B cell (primary cell): ENCODE results near the gene BSG. TPM values are rescaled to one million over a fixed set of nuclear protein-coding genes. Genes with fewer than 3 reads are reported as not detected.

Experiments
- ATAC-seq: fragments of 200-7000 bp; cut with Tn5 transposase; one replicate; pipeline ENCODE4 v1.10.0; 2021; ENCODE audit warnings: low read depth, mild to moderate bottlenecking, moderate number of reproducible peaks, moderate library complexity
- CTCF ChIA-PET: fragments of 350-600 bp; sonication (Branson Sonifier 250); formaldehyde crosslinking; loops from one replicate; lab custom pipeline; 2021; ENCODE audit warnings: antibody characterized with exemption, inconsistent platforms; lab: Charles Lee
- POLR2A ChIA-PET: fragments of 350-600 bp; sonication (Branson Sonifier 250); formaldehyde crosslinking; loops from one replicate; lab custom pipeline; 2021; ENCODE audit warnings: antibody characterized with exemption; lab: Charles Lee
- DNase-seq: peaks from one replicate; pipeline ENCODE4 v3.0.0; 2013
- H2AFZ ChIP-seq: 2 replicates; pipeline ENCODE4 v1.6.1; 2012; ENCODE audit warnings: mild to moderate bottlenecking, low read depth, low read length; ENCODE audit not compliant: insufficient read depth, poor library complexity, severe bottlenecking
- H3K27ac ChIP-seq, 2 donors: 1 replicate in 1 of 2; 2 replicates in 1 of 2; pipeline ENCODE4 v1.5.1; 2012 to 2013; ENCODE audit warnings: low read length in 2 of 2, mild to moderate bottlenecking in 2 of 2, moderate library complexity in 1 of 2
- H3K27me3 ChIP-seq, 4 experiments: fragments of 200-600 bp in 1 of 4; sonication (generic) in 1 of 4; replicated peaks in 1 of 4; 1 replicate in 2 of 4; 2 replicates in 2 of 4; pipeline versions ENCODE4 v1.6.1 to v1.7.0; 2013 to 2016; ENCODE audit warnings: low read length in 3 of 4, mild to moderate bottlenecking in 2 of 4, mixed read lengths in 1 of 4, moderate library complexity in 1 of 4; ENCODE audit not compliant: insufficient read depth in 4 of 4, control insufficient read depth in 3 of 4; ENCODE audit errors: control extremely low read depth in 1 of 4
- H3K36me3 ChIP-seq, 2 experiments: replicated peaks in 1 of 2; 1 replicate in 1 of 2; 2 replicates in 1 of 2; pipeline versions ENCODE4 v1.6.1 to v1.7.1; 2013; ENCODE audit warnings: low read length in 1 of 2; ENCODE audit not compliant: insufficient read depth in 2 of 2, control insufficient read depth in 1 of 2; ENCODE audit errors: control extremely low read depth in 1 of 2, extremely low read depth in 1 of 2
- H3K4me1 ChIP-seq, 2 donors: fragments of 200-600 bp in 1 of 2; sonication (generic) in 1 of 2; 1 replicate in 1 of 2; 2 replicates in 1 of 2; pipeline versions ENCODE4 v1.5.1 to v1.6.1; 2013 to 2017; ENCODE audit warnings: low read length in 2 of 2; ENCODE audit not compliant: control insufficient read depth in 2 of 2, insufficient read depth in 2 of 2
- H3K4me2 ChIP-seq: replicated peaks from 2 replicates; pipeline ENCODE3; 2012; ENCODE audit warnings: mild to moderate bottlenecking, low read depth, low read length; ENCODE audit not compliant: poor library complexity, severe bottlenecking
- H3K4me3 ChIP-seq, 5 experiments: fragments of 200-600 bp in 1 of 5; sonication (generic) in 1 of 5; 1 replicate in 3 of 5; 2 replicates in 2 of 5; pipeline versions ENCODE4 v1.5.1 to v1.7.0; 2011 to 2016; ENCODE audit warnings: low read length in 4 of 5, mild to moderate bottlenecking in 4 of 5, low read depth in 2 of 5, control low read depth in 1 of 5, moderate library complexity in 1 of 5; ENCODE audit not compliant: insufficient read depth in 1 of 5; ENCODE audit errors: control extremely low read depth in 1 of 5, extremely low read depth in 1 of 5
- H3K79me2 ChIP-seq: fragments of 200-600 bp; sonication (generic); one replicate; pipeline ENCODE4 v1.6.0; 2016; ENCODE audit warnings: low read length; ENCODE audit not compliant: control insufficient read depth, insufficient read depth
- H3K9ac ChIP-seq: fragments of 200-600 bp; sonication (generic); 2 replicates; pipeline ENCODE4 v1.6.1; 2017; ENCODE audit warnings: mild to moderate bottlenecking, low read length, moderate library complexity
- H3K9me3 ChIP-seq, 3 donors: one replicate each; pipeline versions ENCODE4 v1.6.1 to v1.7.1; 2013; ENCODE audit warnings: low read length in 2 of 3; ENCODE audit not compliant: control insufficient read depth in 2 of 3, insufficient read depth in 1 of 3; ENCODE audit errors: control extremely low read depth in 1 of 3
- H4K20me1 ChIP-seq: 2 replicates; pipeline ENCODE4 v1.6.0; 2012; ENCODE audit warnings: mild to moderate bottlenecking, low read length; ENCODE audit not compliant: insufficient read depth, control insufficient read depth, poor library complexity, severe bottlenecking
- H3K27ac Mint-ChIP-seq: one replicate; pipeline ENCODE4 v1.8.0; 2021; ENCODE audit warnings: mixed read lengths
- H3K27me3 Mint-ChIP-seq: one replicate; pipeline ENCODE4 v1.8.0; 2021; ENCODE audit warnings: mixed read lengths
- H3K4me1 Mint-ChIP-seq: one replicate; pipeline ENCODE4 v1.8.0; 2021; ENCODE audit warnings: mixed read lengths
- H3K4me3 Mint-ChIP-seq: one replicate; pipeline ENCODE4 v1.8.0; 2021; ENCODE audit warnings: mixed read lengths
- H3K9me3 Mint-ChIP-seq: one replicate; pipeline ENCODE4 v1.8.0; 2022; ENCODE audit warnings: mixed read lengths; ENCODE audit not compliant: insufficient read depth
- EZH2 ChIP-seq: IDR thresholded peaks from 2 replicates; pipeline ENCODE4 v1.6.1; 2012; ENCODE audit warnings: borderline replicate concordance, low read depth, mild to moderate bottlenecking, moderate library complexity, low read length; ENCODE audit not compliant: insufficient read depth, poor library complexity, severe bottlenecking
- WGBS: methylation state at CpG from one replicate; pipeline ENCODE4 v1.1.5; 2013; ENCODE audit warnings: missing lambda C conversion rate; ENCODE audit not compliant: insufficient coverage; 5-methylcytosine and 5-hydroxymethylcytosine counted together
- intact Hi-C: fragments of 100-400 bp; cut with micrococcal nuclease; formaldehyde crosslinking; loops from one replicate; pipeline ENCODE4 v1.10.0; 2022
- polyA plus RNA-seq: library from polyadenylated mRNA; depleted of rRNA; stranded (reverse); fragments of >200 nt; gene quantifications from 2 replicates; pipeline ENCODE4 v1.2.3, GENCODE V29; 2012
- total RNA-seq, 2 donors: library from RNA; stranded (reverse); fragments of 120-200 nt in 1 of 2; gene quantifications; 1 replicate in 1 of 2; 2 replicates in 1 of 2; pipeline versions ENCODE4 v1.2.3 to v1.2.4, GENCODE V29; 2013 to 2022
- TF ChIP-seq, protein P1 (sequence below): fragments of 200-600 bp; IDR thresholded peaks from one replicate; pipeline ENCODE4 v1.8.0; 2022; ENCODE audit warnings: antibody characterized with exemption, mild to moderate bottlenecking

Gene BSG
- total and polyA plus RNA-seq, 2 donors (not counting 1 experiment from before 2014, with no cell fraction given) = 82.1 to 131 TPM

DNA sequence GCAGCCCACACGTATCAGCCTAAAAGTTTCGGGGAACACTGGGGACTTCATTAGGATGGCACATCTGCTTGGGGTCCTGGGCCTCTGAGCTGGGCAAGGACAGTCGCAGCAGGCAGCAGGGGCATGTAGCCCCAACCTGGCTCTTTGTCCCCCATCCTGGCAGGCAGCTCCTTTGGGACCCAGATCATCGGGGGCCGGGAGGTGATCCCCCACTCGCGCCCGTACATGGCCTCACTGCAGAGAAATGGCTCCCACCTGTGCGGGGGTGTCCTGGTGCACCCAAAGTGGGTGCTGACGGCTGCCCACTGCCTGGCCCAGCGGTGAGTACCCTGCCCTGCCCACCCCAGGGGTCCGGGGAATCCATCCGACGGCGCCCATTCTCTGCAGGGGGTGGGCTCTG lies 25.3 kb upstream of the BSG start:
- POLR2A ChIA-PET = no interaction called here
- no peak overlapping the region for H3K27ac ChIP-seq
- Mint-ChIP-seq H3K4me3 (no peak overlapping the region), H3K27me3 (no peaks in the 10 kb centered on the region), H3K4me1 (no peaks in the 10 kb centered on the region), H3K9me3 (no peaks in the 10 kb centered on the region), H3K27ac (no peak overlapping the region)
- ATAC-seq (no peak), DNase-seq (no peak)
- H3K36me3 ChIP-seq = no peaks in the 10 kb centered on the region
- no peak overlapping the region for H3K4me2 ChIP-seq
- H3K4me3 ChIP-seq = no peak overlapping the region
- H3K27me3 ChIP-seq = peaks cover 0 to 8% (median 0%) of the 10 kb centered on the region in 4 experiments
- H3K4me1 ChIP-seq = no peaks in the 10 kb centered on the region
- no peaks in the 10 kb centered on the region for H4K20me1 ChIP-seq
- peaks cover 0 to 8% (median 0%) of the 10 kb centered on the region in 3 donors for H3K9me3 ChIP-seq
- no peak for TF ChIP-seq EZH2
- TF ChIP-seq, protein P1, sequence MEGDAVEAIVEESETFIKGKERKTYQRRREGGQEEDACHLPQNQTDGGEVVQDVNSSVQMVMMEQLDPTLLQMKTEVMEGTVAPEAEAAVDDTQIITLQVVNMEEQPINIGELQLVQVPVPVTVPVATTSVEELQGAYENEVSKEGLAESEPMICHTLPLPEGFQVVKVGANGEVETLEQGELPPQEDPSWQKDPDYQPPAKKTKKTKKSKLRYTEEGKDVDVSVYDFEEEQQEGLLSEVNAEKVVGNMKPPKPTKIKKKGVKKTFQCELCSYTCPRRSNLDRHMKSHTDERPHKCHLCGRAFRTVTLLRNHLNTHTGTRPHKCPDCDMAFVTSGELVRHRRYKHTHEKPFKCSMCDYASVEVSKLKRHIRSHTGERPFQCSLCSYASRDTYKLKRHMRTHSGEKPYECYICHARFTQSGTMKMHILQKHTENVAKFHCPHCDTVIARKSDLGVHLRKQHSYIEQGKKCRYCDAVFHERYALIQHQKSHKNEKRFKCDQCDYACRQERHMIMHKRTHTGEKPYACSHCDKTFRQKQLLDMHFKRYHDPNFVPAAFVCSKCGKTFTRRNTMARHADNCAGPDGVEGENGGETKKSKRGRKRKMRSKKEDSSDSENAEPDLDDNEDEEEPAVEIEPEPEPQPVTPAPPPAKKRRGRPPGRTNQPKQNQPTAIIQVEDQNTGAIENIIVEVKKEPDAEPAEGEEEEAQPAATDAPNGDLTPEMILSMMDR = no peak
- intact Hi-C loops = no loop called here
- no peak overlapping the region for H3K9ac ChIP-seq
- WGBS = 92% methylated on average over 15 of the region's 15 CpGs
- H3K79me2 ChIP-seq = no peaks in the 10 kb centered on the region
- CTCF ChIA-PET = no interaction called here
- no peak overlapping the region for H2AFZ ChIP-seq

DNA sequence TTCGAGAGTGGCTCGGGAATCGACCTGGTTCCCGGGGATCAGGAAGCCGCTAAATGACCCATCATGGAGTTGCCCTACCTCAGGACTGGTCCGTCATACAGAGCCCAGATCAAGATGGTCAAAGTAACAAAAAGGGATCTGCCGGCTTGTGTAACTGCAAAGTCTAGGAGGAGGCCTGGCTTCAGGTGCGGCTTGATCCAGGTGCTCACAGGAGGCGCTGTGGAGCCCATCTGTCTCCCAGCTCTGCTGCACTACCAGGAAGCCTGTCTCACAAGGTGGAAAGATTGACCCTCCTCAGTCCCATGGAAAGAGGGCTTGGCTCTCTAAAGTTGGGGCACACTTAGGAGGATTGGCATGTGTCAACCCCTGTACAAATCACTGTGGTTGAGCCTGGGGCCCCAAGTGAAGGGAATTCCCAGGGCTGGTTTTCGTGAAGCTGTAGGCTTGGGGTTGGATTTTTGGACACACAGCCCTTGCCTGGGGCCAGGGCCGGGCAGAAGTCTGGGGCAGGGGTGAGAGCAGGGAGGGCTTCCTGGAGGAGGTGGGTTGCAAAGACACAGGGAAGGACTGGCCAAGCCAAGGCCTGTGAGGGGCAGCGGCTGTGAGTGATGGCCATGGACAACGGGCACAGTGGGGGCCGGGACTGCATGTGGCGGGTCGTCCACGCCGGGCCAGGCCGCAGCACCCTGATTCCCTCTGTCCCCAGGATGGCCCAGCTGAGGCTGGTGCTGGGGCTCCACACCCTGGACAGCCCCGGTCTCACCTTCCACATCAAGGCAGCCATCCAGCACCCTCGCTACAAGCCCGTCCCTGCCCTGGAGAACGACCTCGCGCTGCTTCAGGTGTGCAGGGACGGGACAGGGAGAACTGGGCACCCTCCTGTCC lies 24.3 kb upstream of the BSG start:
- no peak overlapping the region for H3K4me2 ChIP-seq
- Mint-ChIP-seq H3K27me3 (no peaks in the 10 kb centered on the region), H3K9me3 (no peaks in the 10 kb centered on the region), H3K4me1 (no peaks in the 10 kb centered on the region), H3K4me3 (no peak overlapping the region), H3K27ac (no peak overlapping the region)
- no peak overlapping the region for H3K27ac ChIP-seq
- H3K27me3 ChIP-seq = peaks cover 0 to 8% (median 0%) of the 10 kb centered on the region in 4 experiments
- no peak overlapping the region for H3K9ac ChIP-seq
- H3K4me1 ChIP-seq = no peaks in the 10 kb centered on the region
- CTCF ChIA-PET = no interaction called here
- intact Hi-C loops = no loop called here
- H3K79me2 ChIP-seq = no peaks in the 10 kb centered on the region
- H3K4me3 ChIP-seq = no peak overlapping the region
- no peak overlapping the region for H2AFZ ChIP-seq
- H3K9me3 ChIP-seq = peaks cover 0 to 8% (median 0%) of the 10 kb centered on the region in 3 donors
- H3K36me3 ChIP-seq = no peaks in the 10 kb centered on the region
- ATAC-seq (no peak), DNase-seq (no peak)
- POLR2A ChIA-PET = no interaction called here
- WGBS = 89% methylated on average over 25 of the region's 26 CpGs
- TF ChIP-seq, protein P1 = no peak
- no peak for TF ChIP-seq EZH2
- H4K20me1 ChIP-seq = no peaks in the 10 kb centered on the region
